Activated CD4-positive, alpha-beta T cell treated with anti-CD3 and anti-CD28 coated beads, Interleukin-2, amount 10 ng/mL, durations not matched to agents 24 days and 14 days (primary cell): ENCODE measurements around the gene OPCML. TPM values are rescaled to one million over a fixed set of nuclear protein-coding genes. Genes with fewer than 3 reads are reported as not detected.

Source experiments
- DNase-seq: peaks from one replicate; pipeline ENCODE4 v3.0.0; 2022
- H3K27ac Mint-ChIP-seq: one replicate; pipeline ENCODE4 v1.8.0; 2022; ENCODE audit warnings: mild to moderate bottlenecking, mixed read lengths
- H3K27me3 Mint-ChIP-seq: one replicate; pipeline ENCODE4 v1.8.0; 2022; ENCODE audit warnings: mixed read lengths
- H3K36me3 Mint-ChIP-seq: one replicate; pipeline ENCODE4 v1.8.0; 2022; ENCODE audit warnings: low read depth, mild to moderate bottlenecking, mixed read lengths
- H3K4me1 Mint-ChIP-seq: one replicate; pipeline ENCODE4 v1.8.0; 2021; ENCODE audit warnings: mixed read lengths
- H3K4me3 Mint-ChIP-seq: one replicate; pipeline ENCODE4 v1.8.0; 2022; ENCODE audit warnings: mild to moderate bottlenecking, moderate library complexity, mixed read lengths
- H3K9me3 Mint-ChIP-seq: one replicate; pipeline ENCODE4 v1.8.0; 2021; ENCODE audit warnings: mixed read lengths
- intact Hi-C: fragments of 100-400 bp; cut with micrococcal nuclease; formaldehyde crosslinking; loops from one replicate; pipeline ENCODE4 v1.15.1; 2023
- total RNA-seq: library from RNA; stranded (reverse); gene quantifications from 2 replicates; pipeline ENCODE4 v1.2.3, GENCODE V29; 2022

Gene OPCML
- total RNA-seq, 1 donor from 2014 or later: not detected

DNA sequence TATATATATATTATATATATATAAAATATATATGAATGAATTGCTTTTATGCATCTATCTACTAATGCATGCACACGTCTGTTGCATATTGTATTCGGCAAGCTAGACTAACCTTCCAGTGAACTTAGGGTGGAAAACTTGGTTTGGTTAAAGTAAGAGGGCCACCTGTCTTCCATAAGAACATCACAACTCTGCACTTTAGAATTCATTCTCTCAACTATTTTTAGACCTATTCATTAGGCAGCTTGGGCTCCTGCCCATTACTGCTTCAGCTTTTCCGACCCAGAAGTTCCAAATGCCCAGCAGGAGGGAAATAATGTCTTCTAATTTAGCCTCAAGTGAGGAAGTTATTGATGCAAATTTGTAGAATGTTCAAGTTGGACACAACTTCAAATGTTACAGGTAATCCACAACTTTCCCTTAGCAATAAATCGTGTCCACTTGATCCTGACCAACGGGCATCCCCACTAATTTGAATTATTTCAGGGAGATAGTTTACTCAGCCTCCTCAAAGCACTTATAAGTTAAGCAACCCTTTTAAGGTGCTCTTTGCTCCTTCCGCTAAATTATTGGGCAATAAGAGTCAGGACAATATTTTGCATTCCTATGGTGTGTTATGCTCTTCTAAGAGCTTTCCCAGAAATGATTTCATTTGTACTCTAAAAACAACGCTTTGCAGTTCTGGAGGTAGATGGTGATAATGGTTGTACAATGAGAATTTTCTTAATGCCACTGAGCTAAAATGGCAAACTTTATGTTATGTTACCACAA is 132.3 kb downstream of the OPCML start:
- Mint-ChIP-seq H3K4me1 (no peaks in the 10 kb centered on the region), H3K27me3 (no peaks in the 10 kb centered on the region), H3K4me3 (no peak overlapping the region), H3K9me3 (no peaks in the 10 kb centered on the region), H3K36me3 (no peaks in the 10 kb centered on the region), H3K27ac (no peak overlapping the region)
- no peak for DNase-seq
- intact Hi-C loops: loop anchor here (5.0 kb wide), 1 partner anchor 268 kb away; no protein-coding TSS in a partner anchor

DNA sequence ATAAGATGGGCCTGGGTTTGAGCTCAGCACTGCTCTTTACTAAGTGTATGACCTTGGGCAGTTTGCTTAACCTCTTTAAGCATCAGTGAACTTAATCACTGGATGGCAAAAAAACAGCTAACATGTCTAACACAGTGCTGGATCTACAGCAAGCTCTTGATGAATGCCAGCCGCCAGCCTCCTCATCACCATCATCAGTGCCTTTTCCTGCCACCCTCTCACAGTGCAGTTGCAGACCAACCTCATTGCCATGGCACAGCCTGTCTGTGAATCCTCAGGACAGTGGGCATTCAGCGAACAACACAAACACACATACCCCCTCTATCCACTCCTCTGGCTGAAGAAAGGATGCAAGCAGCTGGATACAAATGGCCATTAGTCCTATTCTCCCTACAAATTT is 133.0 kb downstream of the OPCML start:
- no peaks in the 10 kb centered on the region for H3K9me3 Mint-ChIP-seq
- no peak overlapping the region for H3K27ac Mint-ChIP-seq
- no peaks in the 10 kb centered on the region for H3K27me3 Mint-ChIP-seq
- intact Hi-C loops: no loop called here
- H3K4me1 Mint-ChIP-seq: no peaks in the 10 kb centered on the region
- no peak overlapping the region for H3K4me3 Mint-ChIP-seq
- no peak for DNase-seq
- H3K36me3 Mint-ChIP-seq: no peaks in the 10 kb centered on the region

DNA sequence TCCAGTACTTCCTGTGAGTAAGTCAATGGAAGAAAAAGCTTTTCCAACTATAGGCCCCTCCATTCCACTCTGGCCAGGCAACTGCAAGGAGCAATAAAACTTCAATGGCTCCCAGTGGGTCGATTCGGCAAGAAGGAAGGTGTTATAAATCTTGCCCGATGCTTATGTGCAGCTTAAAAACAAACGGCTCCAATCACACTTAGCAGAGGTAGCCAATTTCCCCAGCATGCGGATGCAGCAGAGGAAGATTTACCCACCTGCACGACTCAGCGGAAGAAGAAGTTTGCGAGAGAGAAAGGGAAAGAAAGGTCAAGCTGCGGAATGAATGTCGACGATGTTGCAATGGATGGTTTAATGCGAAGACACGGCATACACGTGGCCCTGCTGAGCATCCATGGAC is 141.5 kb downstream of the OPCML start:
- H3K27me3 Mint-ChIP-seq: no peaks in the 10 kb centered on the region
- no peak for DNase-seq
- no peaks in the 10 kb centered on the region for H3K36me3 Mint-ChIP-seq
- H3K4me3 Mint-ChIP-seq: no peak overlapping the region
- intact Hi-C loops: no loop called here
- no peaks in the 10 kb centered on the region for H3K4me1 Mint-ChIP-seq
- no peaks in the 10 kb centered on the region for H3K9me3 Mint-ChIP-seq
- H3K27ac Mint-ChIP-seq: no peak overlapping the region

DNA sequence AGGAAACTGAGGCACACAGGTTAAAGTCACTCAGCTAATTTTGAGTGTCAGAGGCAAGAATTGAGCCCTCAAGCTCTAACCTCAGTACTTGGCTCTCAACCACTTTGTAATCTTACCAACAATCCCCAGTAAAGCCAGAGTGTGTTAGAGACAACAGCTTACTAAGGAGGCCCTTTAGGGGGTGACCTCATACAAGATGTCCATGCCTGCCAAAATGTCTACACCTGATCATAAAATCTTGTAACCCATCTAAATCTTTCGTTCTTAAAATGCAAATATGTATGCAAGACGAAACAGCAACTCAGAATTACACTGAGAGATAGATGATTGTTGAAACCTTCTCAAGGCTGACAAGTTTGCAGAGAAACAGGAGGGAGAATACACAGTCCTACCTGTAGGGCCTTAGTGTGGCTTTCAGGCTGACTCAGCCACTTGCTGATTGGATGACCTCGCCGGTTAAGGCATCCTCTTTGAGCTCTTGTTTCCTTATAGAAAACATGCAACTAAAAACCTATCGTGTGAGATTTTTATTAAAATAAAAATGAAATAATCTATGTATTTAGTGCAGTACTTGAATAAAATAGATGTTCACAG is 143.2 kb downstream of the OPCML start:
- no peak for DNase-seq
- no peaks in the 10 kb centered on the region for H3K9me3 Mint-ChIP-seq
- no peaks in the 10 kb centered on the region for H3K27me3 Mint-ChIP-seq
- intact Hi-C loops: no loop called here
- no peaks in the 10 kb centered on the region for H3K4me1 Mint-ChIP-seq
- no peaks in the 10 kb centered on the region for H3K36me3 Mint-ChIP-seq
- H3K4me3 Mint-ChIP-seq: no peak overlapping the region
- H3K27ac Mint-ChIP-seq: no peak overlapping the region

DNA sequence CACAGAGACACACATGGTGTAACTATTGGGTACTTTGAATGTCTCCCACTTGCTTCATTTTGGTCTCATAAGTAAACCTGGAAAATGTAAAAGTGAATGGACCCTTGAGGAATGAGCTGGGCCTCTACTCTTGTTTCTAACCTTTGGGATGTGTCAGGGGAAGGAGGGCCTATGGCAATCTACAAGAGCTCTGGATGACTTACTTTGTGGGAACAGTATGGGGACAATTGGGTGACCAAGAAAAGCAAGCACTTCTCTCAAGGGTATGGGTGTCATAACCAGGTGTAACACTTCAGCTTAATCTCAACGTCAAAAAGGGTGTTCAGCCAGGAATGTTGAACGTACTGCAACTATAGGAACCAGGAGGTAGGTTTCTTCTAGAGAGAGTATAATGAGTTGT is 144.0 kb downstream of the OPCML start:
- Mint-ChIP-seq H3K4me1 (no peaks in the 10 kb centered on the region), H3K9me3 (no peaks in the 10 kb centered on the region), H3K36me3 (no peaks in the 10 kb centered on the region), H3K4me3 (no peak overlapping the region), H3K27ac (no peak overlapping the region), H3K27me3 (no peaks in the 10 kb centered on the region)
- intact Hi-C loops: no loop called here
- DNase-seq: no peak

DNA sequence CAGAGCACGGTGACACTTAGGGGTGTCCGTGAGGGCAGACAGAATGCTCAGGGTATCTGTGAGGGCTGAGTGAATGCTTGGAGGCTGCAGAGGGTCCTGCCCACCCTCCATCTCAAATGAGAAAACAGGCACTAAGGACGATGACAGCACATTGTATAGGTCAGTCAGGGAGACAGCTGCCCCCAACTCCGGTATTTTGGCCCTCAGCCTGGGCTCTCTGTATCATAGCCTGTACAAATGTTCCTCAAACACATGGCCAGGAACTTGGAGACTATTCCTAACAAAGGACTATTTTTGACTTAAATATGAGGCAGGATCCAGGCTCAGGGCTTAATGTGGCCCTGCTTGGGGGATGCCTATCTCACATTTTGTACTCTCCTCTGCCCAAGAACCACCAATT is 145.4 kb downstream of the OPCML start:
- no peak for DNase-seq
- intact Hi-C loops: no loop called here
- no peaks in the 10 kb centered on the region for H3K36me3 Mint-ChIP-seq
- no peaks in the 10 kb centered on the region for H3K27me3 Mint-ChIP-seq
- no peaks in the 10 kb centered on the region for H3K9me3 Mint-ChIP-seq
- H3K4me3 Mint-ChIP-seq: no peak overlapping the region
- H3K27ac Mint-ChIP-seq: no peak overlapping the region
- no peaks in the 10 kb centered on the region for H3K4me1 Mint-ChIP-seq

DNA sequence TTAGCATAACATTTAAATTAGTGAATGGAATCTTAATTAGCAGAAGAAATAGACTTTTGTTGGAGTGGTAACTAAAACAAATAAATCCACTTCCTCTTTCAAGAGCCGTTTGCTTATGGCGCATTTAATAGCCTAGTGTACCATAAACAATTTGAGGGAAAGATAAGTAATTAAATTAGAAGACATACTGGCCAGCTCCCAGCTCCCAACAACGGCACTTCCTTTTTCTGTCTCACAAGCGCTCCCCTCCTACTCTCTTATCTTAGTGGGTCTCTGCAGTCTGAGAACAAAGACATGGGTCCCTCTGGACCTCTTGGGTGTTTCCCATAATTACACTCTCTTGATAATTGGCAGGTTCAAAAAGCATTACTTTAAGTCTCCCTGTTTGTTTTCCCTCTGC is 146.0 kb downstream of the OPCML start:
- no peaks in the 10 kb centered on the region for H3K4me1 Mint-ChIP-seq
- no peak overlapping the region for H3K27ac Mint-ChIP-seq
- intact Hi-C loops: no loop called here
- no peak overlapping the region for H3K4me3 Mint-ChIP-seq
- no peak for DNase-seq
- no peaks in the 10 kb centered on the region for H3K9me3 Mint-ChIP-seq
- no peaks in the 10 kb centered on the region for H3K36me3 Mint-ChIP-seq
- H3K27me3 Mint-ChIP-seq: no peaks in the 10 kb centered on the region

DNA sequence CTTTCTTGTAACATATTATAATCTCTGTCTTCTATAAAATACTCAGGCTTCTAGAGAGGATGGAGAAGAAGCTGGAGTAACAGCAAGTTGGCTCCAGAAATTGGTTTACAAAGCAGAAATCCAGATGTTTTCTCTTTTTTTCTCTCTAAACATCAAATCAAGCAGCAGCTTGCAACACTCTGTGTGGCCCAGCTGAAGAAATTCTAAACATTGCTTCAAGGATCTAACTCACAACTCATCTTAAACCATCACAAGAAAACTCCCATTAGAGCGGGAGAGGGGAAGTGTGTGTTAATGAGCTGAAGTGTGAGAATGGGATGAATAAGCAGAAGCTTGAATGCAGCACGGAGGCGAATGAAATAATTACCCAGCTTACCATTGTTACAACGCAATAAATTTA is 146.5 kb downstream of the OPCML start:
- Mint-ChIP-seq H3K27me3 (no peaks in the 10 kb centered on the region), H3K36me3 (no peaks in the 10 kb centered on the region), H3K27ac (no peak overlapping the region), H3K4me3 (no peak overlapping the region), H3K4me1 (no peaks in the 10 kb centered on the region), H3K9me3 (no peaks in the 10 kb centered on the region)
- no peak for DNase-seq
- intact Hi-C loops: no loop called here

DNA sequence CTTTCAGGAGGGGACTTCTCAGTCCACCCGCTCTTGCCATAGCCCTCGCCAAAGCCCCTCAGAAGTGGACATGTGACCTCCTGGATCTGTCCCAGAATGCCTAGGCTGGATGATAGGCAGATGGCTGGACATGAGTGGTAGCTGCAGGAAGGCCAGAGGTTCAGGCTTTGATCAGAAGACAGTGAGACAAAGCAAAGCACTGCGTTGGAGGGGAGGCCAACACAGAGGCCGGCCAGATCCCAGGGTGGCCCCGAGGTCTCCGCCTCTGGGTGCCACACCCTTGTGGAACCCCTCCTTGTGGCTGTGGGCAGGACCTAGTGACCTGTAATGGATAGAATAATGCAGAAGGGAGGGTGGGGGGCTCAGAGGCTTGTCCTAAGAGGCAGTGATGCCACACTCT is 147.6 kb downstream of the OPCML start:
- H3K4me1 Mint-ChIP-seq: no peaks in the 10 kb centered on the region
- H3K27ac Mint-ChIP-seq: no peak overlapping the region
- no peaks in the 10 kb centered on the region for H3K27me3 Mint-ChIP-seq
- no peak for DNase-seq
- H3K9me3 Mint-ChIP-seq: no peaks in the 10 kb centered on the region
- no peak overlapping the region for H3K4me3 Mint-ChIP-seq
- intact Hi-C loops: no loop called here
- no peaks in the 10 kb centered on the region for H3K36me3 Mint-ChIP-seq

DNA sequence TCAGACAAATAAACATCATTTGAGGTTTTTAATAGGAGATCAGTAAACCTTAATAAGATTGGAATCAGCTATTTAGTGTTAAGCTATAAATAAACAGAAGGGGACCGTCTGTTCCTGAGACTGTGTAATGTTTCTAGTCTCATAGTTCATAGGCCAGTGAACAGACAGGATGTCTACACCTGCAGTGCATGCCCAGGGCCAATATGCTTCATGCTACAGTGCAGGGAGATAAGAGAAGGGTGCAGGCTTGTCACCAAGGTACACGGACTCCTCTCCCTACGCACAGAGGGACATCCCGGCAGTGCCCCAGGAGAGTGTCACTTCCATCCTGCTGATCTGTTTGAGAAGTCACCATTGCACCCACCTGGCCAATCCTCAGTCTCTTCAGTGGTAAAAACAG is 148.6 kb downstream of the OPCML start:
- Mint-ChIP-seq H3K4me1 (no peaks in the 10 kb centered on the region), H3K9me3 (no peaks in the 10 kb centered on the region), H3K4me3 (no peak overlapping the region), H3K27ac (no peak overlapping the region), H3K27me3 (peaks cover 2% of the 10 kb centered on the region), H3K36me3 (no peaks in the 10 kb centered on the region)
- no peak for DNase-seq
- intact Hi-C loops: no loop called here

DNA sequence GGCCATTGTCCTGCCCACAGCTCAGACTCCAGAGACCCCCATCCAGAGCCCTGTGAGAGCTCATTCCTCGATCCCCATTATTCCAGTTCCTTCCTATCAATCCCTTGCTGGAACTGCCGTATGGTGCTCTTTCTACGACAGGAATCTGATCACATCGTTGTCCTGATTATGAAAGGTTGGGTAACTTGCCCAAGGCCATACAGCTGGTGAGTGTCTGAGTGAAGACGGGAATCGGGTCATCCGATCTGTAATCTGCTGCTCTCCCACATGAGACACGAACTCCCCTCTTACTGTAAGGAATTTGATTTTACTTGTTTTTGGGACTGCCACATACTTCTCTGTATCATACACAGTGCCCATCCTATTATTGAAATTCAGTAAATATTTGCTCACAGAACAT is 149.1 kb downstream of the OPCML start:
- no peak for DNase-seq
- intact Hi-C loops: no loop called here
- no peaks in the 10 kb centered on the region for H3K9me3 Mint-ChIP-seq

DNA sequence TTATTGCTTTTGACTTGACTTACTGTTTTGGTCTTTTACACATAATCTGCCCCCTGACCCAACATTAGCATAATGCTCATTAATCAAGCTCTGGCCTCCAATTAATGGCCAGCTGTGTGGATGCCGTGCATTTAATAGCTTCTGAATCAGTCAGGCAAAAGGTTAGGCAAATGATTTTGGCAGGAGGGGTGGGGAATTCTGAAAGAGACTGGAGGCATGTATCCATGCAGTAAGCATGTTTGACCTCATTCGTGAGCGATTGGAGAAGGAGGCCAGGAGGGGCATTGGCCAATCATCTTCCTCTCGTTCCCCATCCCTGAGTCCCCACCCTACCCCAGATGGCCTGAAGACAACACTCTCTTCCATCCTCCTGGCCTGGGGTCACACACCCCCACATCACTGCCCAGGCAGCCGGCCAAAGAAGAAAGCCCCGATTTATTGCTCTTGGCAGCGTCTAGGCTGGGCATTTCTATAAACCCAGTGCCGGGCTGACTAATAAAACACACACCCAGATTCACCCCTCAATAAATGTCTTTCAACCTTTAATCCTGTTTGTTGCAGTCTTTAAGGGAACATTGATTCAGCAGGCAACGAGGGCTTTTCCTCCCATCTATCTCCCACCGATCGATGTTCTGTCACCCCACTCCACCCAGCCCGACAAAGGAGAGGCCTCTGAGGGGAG is 150.0 kb downstream of the OPCML start:
- Mint-ChIP-seq H3K27ac (no peak overlapping the region), H3K4me1 (no peaks in the 10 kb centered on the region), H3K36me3 (no peaks in the 10 kb centered on the region), H3K9me3 (no peaks in the 10 kb centered on the region), H3K4me3 (no peak overlapping the region), H3K27me3 (peaks cover 2% of the 10 kb centered on the region)
- DNase-seq: no peak
- intact Hi-C loops: no loop called here

More for the DNA sequence above, 149.1 kb downstream of the OPCML start:
- Mint-ChIP-seq H3K4me3 (no peak overlapping the region), H3K27ac (no peak overlapping the region), H3K4me1 (no peaks in the 10 kb centered on the region), H3K27me3 (peaks cover 2% of the 10 kb centered on the region), H3K36me3 (no peaks in the 10 kb centered on the region)

DNA sequence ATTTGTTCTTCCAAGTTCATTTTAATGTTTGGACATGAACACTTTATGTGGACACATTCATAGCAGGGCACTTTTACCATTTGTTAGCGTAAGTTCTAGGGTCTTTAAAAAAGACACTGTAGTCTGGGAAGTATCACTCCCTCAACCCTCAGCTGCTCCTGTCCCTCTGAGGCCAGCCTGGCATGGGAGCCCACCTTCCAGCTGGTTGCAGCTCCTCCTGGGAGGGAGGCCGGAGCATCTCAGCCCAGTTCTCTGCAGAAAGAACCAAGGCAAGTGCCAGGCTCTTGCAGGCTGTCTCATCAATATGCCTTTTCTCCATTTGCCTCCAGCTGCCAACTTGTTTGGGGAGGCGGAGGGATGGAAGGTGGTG is 150.6 kb downstream of the OPCML start:
- peaks cover 2% of the 10 kb centered on the region for H3K27me3 Mint-ChIP-seq
- intact Hi-C loops: no loop called here
- H3K4me3 Mint-ChIP-seq: no peak overlapping the region
- H3K36me3 Mint-ChIP-seq: no peaks in the 10 kb centered on the region
- DNase-seq: no peak
- H3K27ac Mint-ChIP-seq: no peak overlapping the region
- H3K9me3 Mint-ChIP-seq: no peaks in the 10 kb centered on the region
- H3K4me1 Mint-ChIP-seq: no peaks in the 10 kb centered on the region

DNA sequence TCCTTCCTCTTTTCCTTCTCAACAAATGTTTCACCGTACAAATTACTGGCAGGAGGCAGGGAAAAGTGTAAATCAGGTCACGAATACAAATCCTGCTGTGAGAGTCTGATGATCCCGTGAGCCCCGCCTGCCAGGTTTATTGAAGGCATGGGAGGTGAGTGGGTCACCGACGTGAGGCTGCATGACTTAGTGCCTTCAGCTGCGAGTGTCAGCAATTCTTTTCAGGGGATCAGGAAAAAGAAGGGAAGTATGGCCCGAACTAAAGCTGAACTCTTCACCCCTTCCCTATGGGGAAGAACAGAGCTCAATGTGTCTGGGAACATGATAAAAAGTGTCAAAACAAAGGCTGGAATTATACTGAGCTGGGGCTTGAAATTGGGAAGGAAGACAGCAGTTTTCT is 166.2 kb downstream of the OPCML start:
- H3K4me1 Mint-ChIP-seq: no peaks in the 10 kb centered on the region
- H3K9me3 Mint-ChIP-seq: no peaks in the 10 kb centered on the region

More for the DNA sequence above, 166.2 kb downstream of the OPCML start:
- no peak for DNase-seq
- no peaks in the 10 kb centered on the region for H3K36me3 Mint-ChIP-seq
- no peak overlapping the region for H3K4me3 Mint-ChIP-seq
- no peak overlapping the region for H3K27ac Mint-ChIP-seq
- no peaks in the 10 kb centered on the region for H3K27me3 Mint-ChIP-seq
- intact Hi-C loops: no loop called here
